GM19324 (cell line): Measurements from ENCODE around the gene SHC3.

Experiments used
- ATAC-seq: cut with Tn5 transposase; IDR thresholded peaks from one replicate; pipeline ENCODE4 v1.9.1; 2021; ENCODE audit warnings: mild to moderate bottlenecking, moderate library complexity; ENCODE audit not compliant: unreplicated experiment, low FRiP score

SHC3 gene

GRCh38 chr9:89165341-89165740 lies 13.3 kb downstream of the SHC3 start:
- ATAC-seq = no peak

GRCh38 chr9:89161221-89161620 lies 17.4 kb downstream of the SHC3 start:
- no peak for ATAC-seq

GRCh38 chr9:89160806-89161205 lies 17.8 kb downstream of the SHC3 start:
- ATAC-seq = no peak

GRCh38 chr9:89154651-89155336 lies 23.8 kb downstream of the SHC3 start:
- no peak for ATAC-seq

- no peak for ATAC-seq
Measured at GRCh38 chr9:89154218-89154617, 24.4 kb downstream of the SHC3 start.

- ATAC-seq = no peak
Measured at GRCh38 chr9:89153232-89154017, 25.2 kb downstream of the SHC3 start.

GRCh38 chr9:89149726-89150125 lies 28.9 kb downstream of the SHC3 start:
- ATAC-seq = no peak

- ATAC-seq = no peak
Measured at GRCh38 chr9:89145097-89145496, 33.5 kb downstream of the SHC3 start.

- no peak for ATAC-seq
Measured at GRCh38 chr9:89144238-89144637, 34.4 kb downstream of the SHC3 start.

GRCh38 chr9:89143266-89143665 lies 35.4 kb downstream of the SHC3 start:
- no peak for ATAC-seq

- ATAC-seq = no peak
Measured at GRCh38 chr9:89139455-89139854, 39.2 kb downstream of the SHC3 start.

GRCh38 chr9:89138463-89139390 lies 39.9 kb downstream of the SHC3 start:
- ATAC-seq = no peak

- ATAC-seq = no peak
Measured at GRCh38 chr9:89137542-89138462, 40.8 kb downstream of the SHC3 start.

GRCh38 chr9:89135591-89136166 lies 42.9 kb downstream of the SHC3 start:
- no peak for ATAC-seq

- no peak for ATAC-seq
Measured at GRCh38 chr9:89134709-89135108, 43.9 kb downstream of the SHC3 start.

- ATAC-seq = no peak
Measured at GRCh38 chr9:89122949-89123348, 55.7 kb downstream of the SHC3 start.

- no peak for ATAC-seq
Measured at GRCh38 chr9:89120704-89121103, 57.9 kb downstream of the SHC3 start.

GRCh38 chr9:89116805-89117192 lies 61.8 kb downstream of the SHC3 start:
- ATAC-seq = no peak

- ATAC-seq = no peak
Measured at GRCh38 chr9:89116064-89116804, 62.4 kb downstream of the SHC3 start.
